ENCODE measurements around the gene RHEX. TPM values are rescaled to one million over a fixed set of nuclear protein-coding genes. Genes with fewer than 3 reads are reported as not detected.

Gene RHEX
- total RNA-seq, 4 donors from 2014 or later: 0.93 to 9.9 (median 1.7) TPM; not detected in 1

- intact Hi-C loops (cut with DNase I; ENCODE audit: low total_unique reads): no loop called here
- TF ChIP-seq CTCF (IDR thresholded peaks at IDR 0.05) (no peak), POLR2A (IDR thresholded peaks at IDR 0.05) (no peak)
- no peak overlapping the region for H3K4me3 ChIP-seq (ENCODE audit: low read depth, poor library complexity, severe bottlenecking)
- 71 to 81% methylated on average over 1 of the region's 1 CpG for WGBS, 2 donors
- DNase-seq (ENCODE audit: low spot score in 2 of 2): no peak
Measured at GRCh38 chr1:206079135-206079534, 26.2 kb downstream of the RHEX start.

DNA sequence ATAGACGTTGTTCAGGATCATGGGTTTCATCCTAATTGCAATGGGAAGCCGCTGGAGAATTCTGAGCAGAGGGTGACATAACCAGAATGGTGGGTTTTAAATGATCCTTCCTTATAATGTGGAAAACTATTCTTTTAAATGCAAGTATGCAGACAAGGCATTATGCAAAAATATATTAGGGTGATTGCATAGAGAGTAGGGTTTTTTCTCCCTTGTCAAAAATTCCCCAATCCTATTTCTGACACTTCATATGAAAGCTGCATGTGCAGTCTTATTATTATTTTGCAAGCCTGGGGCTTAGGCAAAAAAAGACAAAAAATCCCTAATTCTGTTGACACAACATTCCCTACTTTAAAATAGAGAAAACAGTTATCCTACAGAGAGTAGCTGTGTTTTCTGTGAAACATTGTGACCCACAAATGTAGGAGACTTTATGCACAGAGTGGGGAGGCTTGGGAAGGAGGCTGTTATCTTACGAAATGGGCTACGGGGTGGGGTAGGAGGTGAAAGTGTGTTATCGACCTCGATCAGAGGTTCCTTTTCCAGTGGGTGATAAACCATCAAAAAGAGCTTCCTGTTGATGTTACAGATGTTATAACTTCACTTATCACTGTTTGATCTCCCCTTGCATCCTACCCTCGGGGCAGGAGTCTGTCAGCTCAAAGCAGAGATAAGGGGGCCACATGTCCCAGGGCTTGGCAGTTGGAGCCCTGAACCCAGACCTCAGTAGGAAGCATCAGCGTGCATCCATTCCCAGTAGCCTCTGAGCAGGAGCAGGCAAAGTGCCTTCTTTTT lies 27.2 kb downstream of the RHEX start:
- 46 to 53% methylated on average over 8 of the region's 8 CpGs for WGBS, 2 donors
- H3K4me3 ChIP-seq (ENCODE audit: low read depth, poor library complexity, severe bottlenecking): no peak overlapping the region
- TF ChIP-seq CTCF (IDR thresholded peaks at IDR 0.05): no peak
- intact Hi-C loops (cut with DNase I; ENCODE audit: low total_unique reads): no loop called here
- DNase-seq (ENCODE audit: low spot score in 2 of 2): no peak

DNA sequence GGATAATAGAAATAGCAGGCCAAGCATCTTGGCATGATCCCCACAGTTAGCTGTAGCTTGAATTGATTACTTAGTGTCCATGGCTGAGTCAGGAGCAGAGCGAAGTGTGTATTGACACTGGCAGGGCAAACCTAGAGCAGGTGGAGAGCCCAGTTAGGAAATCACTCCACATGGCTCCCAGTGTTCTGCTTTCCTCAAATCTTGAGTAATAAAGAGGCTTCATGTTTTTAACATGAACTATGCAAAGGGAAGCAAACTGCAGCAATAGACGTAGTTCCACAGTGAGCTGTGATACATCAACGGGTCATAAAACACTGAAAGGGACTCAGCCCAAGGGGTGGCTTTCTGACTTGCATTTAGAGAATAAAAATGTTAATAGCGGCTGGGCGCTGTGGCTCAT lies 28.9 kb downstream of the RHEX start:
- H3K4me3 ChIP-seq (ENCODE audit: low read depth, poor library complexity, severe bottlenecking): no peak overlapping the region
- TF ChIP-seq POLR2A (IDR thresholded peaks at IDR 0.05) (no peak), CTCF (IDR thresholded peaks at IDR 0.05) (no peak)
- no peak for DNase-seq (ENCODE audit: low spot score in 2 of 2)
- WGBS, 2 donors: 77 to 83% methylated on average over 5 of the region's 5 CpGs
- intact Hi-C loops (cut with DNase I; ENCODE audit: low total_unique reads): no loop called here

DNA sequence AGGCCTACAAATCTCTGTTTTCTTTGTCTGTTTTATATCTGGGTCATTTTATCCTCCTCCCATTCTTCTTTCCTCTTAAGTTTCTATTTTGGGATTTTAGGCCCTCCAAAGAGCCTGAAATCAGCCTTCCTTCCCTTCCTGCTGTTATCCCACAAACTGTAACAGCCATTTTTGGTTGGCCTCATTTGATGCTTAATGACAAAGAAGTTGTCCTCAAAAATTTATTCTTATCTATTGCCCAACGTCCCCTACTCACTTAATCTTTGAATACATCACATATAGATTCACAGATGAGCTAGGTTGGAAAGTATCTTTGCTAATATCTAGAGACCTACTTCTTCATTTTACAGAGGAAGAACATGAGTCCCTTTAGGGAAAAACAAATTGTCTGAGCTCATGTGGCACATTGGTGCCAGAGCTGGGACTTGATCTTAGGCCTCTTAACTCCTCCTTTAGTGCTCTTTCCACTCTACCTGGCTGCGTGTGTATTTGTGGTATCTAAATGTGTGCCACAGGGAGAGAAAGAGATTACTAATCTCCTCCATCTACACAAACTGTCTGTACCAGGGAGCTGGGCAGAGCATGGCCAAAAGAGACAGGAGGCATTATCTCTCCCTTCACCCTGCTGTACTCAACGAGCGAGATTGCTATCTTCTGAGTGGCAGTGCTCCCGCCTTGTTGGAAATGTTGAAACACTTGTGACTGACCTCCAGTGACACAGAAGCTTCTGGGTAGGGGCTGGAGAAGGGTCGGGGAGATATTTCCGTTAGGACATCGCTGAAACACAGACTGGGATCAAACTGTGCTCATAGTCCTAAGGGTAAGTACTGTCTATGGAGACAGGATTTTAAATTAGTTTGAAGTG lies 30.1 kb downstream of the RHEX start:
- DNase-seq (ENCODE audit: low spot score in 2 of 2): no peak
- H3K4me3 ChIP-seq (ENCODE audit: low read depth, poor library complexity, severe bottlenecking): no peak overlapping the region
- TF ChIP-seq CTCF (IDR thresholded peaks at IDR 0.05) (no peak), POLR2A (IDR thresholded peaks at IDR 0.05) (no peak)
- WGBS, 2 donors: 62 to 75% methylated on average over 8 of the region's 8 CpGs
- intact Hi-C loops (cut with DNase I; ENCODE audit: low total_unique reads): no loop called here

GRCh38 chr1:206083750-206084149 lies 30.8 kb downstream of the RHEX start:
- DNase-seq (ENCODE audit: low spot score in 2 of 2): no peak
- no peak for TF ChIP-seq POLR2A (IDR thresholded peaks at IDR 0.05)
- no peak for TF ChIP-seq CTCF (IDR thresholded peaks at IDR 0.05)
- 90 to 98% methylated on average over 2 of the region's 2 CpGs for WGBS, 2 donors
- intact Hi-C loops (cut with DNase I; ENCODE audit: low total_unique reads): no loop called here
- no peak overlapping the region for H3K4me3 ChIP-seq (ENCODE audit: low read depth, poor library complexity, severe bottlenecking)

Measured in lower leg skin (tissue), 4 donors.